ENCODE measurements around the gene RNPC3.

Gene RNPC3, protein sequence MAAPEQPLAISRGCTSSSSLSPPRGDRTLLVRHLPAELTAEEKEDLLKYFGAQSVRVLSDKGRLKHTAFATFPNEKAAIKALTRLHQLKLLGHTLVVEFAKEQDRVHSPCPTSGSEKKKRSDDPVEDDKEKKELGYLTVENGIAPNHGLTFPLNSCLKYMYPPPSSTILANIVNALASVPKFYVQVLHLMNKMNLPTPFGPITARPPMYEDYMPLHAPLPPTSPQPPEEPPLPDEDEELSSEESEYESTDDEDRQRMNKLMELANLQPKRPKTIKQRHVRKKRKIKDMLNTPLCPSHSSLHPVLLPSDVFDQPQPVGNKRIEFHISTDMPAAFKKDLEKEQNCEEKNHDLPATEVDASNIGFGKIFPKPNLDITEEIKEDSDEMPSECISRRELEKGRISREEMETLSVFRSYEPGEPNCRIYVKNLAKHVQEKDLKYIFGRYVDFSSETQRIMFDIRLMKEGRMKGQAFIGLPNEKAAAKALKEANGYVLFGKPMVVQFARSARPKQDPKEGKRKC

DNA sequence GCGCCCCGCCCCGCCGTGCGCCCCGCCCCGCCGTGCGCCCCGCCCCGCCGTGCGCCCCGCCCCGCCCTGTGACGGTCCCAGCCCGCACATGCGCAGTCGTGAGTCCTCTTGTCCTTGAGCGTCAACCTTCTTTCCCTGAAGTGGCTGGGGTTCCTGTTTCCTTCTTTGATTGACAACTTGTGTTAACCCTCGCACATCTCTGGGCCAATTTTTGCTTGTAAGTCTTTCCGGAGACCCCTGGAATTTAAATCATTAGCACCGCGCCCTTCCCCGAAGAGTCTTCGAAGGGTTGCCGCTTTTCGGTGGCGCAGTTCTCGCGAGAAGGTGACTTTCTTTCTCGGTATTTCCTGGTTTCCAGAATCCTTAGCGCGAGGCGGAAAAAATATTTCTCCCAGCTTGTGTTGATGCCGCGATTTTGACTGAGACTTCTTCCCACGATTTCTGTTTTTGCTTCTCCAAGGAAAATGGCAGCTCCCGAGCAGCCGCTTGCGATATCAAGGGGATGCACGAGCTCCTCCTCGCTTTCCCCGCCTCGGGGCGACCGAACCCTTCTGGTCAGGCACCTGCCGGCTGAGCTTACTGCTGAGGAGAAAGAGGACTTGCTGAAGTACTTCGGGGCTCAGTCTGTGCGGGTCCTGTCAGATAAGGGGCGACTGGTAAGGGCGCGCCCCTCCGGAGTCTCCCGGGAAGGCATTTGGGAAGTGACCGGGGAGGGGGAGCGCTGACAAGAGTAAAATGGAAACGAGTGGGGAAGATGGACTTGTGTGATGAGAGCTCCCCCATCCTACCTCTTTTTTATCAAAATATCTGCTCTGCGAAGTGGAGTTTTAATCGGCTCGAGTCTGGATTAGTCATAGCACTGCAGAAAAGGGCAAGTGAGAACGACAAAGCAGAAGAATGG is at the start of gene RNPC3:
RNPC3 (plus strand) TSS at position 93 of the 901 bp plus-strand sequence; CDS start at position 465, 372 bp downstream.
- DNase-seq (ENCODE audit: low read depth), result peak; percentile 94

DNA sequence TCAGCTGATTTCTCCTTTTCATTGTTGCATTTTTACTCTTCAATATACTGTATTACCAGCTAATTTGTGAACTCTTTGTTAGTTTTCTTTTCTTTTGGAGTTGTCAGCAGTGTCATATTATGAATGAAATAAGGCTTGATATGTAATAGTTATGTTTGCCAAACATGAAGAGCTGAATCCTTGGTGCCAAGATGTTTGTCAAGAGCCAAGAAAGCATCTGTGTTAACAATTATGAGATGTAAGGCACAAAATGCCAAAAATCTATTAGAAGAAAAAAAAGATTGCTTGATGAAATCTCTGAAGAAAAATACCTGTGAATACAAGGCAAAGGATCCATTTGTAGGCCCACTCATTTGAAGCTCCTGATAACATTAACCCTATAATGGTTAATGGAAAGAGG is 48.4 kb upstream of the RNPC3 start:
- DNase-seq (ENCODE audit: low read depth), result no peak

GRCh38 chr1:103489935-103490334 is 35.6 kb upstream of the RNPC3 start:
- DNase-seq (ENCODE audit: low read depth), result peak; percentile 35

GRCh38 chr1:103492003-103492625 is 33.4 kb upstream of the RNPC3 start:
- no peak for DNase-seq (ENCODE audit: low read depth)

DNA sequence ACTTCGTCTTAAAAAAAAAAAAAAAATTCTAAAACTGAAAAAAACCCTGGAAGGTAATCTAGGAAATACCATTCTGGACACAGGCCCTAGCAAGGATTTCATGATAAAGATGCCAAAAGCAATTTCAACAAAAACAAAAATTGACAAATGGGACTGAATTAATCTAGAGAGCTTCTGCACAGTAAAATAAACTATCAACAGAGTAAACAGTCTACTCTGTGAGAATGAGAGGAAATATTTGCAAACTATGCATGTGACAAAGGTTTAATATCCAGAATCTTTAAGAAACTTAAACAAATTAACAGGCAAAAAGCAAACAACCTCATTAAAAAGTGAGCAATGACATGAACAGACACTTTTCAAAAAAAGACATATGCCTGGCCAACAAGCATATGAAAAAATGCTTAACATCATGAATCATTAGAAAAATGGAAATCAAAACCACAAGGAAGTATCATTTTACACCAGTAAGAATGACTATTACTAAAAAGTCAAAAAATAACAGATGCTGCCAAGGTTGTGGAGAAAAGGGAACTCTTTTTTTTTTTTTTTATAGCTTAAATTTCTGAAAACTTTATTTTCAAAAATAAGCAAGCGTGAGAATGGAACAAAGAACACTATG is 29.4 kb upstream of the RNPC3 start:
- peak; percentile 72 for DNase-seq (ENCODE audit: low read depth)

DNA sequence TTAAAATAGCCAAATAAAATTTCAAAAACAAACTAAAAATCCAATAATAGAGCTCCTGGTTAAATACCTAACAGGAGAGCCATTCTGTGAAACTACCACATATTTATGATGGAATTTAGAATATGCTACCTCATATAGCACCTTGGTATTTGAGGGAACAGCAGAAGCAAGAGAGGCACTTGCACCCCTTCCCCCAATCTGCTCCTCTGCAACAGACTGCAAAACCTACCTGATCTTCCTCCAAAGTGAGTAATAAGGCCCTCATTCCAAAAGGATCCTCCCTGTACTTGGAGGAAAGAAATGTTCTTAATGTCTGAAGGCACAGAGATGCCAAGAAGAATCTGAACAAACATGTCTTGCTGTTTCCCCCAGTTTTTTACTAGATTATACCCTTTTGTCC is 28.1 kb upstream of the RNPC3 start:
- DNase-seq (ENCODE audit: low read depth), result no peak

DNA sequence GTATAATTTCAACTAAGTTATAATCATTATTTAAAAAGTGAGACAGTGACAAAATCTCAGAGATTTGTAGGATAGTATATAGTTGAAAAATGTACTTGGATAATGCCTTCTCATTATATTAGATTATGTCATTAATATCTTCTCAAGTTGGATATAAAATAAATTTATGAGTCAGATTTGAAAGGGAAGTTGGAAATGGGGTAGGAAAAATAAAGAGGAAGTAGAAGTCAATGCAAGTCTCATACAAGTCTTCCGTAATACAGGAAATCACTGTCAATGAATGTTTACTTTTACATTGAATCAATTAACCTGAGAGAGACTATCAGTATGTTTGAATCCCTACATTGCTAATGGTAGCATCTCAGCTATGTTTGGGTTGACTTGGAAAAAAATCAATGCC is 16.2 kb upstream of the RNPC3 start:
- no peak for DNase-seq (ENCODE audit: low read depth)

DNA sequence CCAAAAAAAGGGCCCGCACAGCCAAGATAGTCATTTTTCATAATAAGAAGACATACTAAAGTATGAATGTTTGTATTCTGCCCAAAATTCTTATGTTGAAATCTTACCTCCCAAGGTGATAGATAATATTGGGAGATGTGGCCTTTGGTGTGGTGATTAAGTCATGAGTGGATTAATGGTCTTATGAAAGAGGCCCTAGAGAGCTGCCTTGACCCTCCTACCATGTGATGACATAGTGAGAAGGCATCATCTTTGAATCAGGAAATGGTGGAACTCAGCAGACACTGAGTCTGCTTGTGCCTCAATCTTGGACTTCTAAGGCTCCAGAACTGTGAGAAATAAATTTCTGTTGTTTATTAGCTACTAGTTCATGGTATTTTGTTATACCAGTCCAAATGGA is 11.8 kb upstream of the RNPC3 start:
- DNase-seq (ENCODE audit: low read depth), result peak; percentile 7

DNA sequence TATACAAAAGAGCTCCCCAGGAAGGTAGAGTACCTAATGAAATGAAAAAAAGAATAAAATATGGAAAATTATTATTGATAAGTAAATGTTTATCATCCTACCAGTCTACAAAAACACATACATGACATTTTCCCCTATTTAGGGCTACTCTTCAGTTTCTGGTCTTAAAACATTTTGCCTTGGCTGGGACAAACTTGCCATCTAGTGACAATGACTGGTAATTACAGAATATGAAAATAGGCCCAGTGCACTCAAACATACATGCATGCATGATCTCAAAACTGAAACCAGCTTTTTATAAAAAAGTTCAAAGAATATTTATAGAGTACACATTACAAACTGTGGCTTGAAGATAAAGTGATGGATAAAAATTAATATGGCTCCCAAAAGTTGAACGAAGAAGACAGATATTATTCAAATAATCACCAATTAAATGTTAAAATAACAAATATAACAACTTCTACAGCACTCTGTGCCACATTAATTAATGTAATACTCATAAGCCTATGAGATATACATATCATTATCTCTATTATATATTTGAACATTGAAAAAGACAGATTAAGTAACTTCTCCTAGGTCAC is 10.5 kb upstream of the RNPC3 start:
- peak; percentile 66 for DNase-seq (ENCODE audit: low read depth)

DNA sequence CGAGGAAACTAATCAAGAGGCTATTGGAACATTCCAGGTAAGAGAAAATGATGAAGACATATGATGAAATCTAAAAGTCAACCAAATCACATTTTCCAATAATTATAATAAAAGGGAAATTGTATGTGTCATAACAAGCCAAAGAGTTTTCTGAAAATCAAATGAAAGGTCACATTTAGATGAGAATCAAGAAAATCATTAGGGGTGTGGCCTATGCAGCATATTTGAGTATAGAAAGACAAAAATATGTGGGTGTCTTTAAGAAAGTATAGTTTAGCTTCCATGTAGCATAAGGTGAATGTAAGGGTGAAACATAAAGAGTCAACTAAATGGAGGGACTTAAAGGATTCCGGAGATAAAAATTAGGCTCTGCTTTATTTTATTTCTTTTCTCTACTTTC is 9.2 kb upstream of the RNPC3 start:
- no peak for DNase-seq (ENCODE audit: low read depth)

- peak; percentile 9 for DNase-seq (ENCODE audit: low read depth)
Measured at GRCh38 chr1:103516693-103517092, 8.8 kb upstream of the RNPC3 start.

DNA sequence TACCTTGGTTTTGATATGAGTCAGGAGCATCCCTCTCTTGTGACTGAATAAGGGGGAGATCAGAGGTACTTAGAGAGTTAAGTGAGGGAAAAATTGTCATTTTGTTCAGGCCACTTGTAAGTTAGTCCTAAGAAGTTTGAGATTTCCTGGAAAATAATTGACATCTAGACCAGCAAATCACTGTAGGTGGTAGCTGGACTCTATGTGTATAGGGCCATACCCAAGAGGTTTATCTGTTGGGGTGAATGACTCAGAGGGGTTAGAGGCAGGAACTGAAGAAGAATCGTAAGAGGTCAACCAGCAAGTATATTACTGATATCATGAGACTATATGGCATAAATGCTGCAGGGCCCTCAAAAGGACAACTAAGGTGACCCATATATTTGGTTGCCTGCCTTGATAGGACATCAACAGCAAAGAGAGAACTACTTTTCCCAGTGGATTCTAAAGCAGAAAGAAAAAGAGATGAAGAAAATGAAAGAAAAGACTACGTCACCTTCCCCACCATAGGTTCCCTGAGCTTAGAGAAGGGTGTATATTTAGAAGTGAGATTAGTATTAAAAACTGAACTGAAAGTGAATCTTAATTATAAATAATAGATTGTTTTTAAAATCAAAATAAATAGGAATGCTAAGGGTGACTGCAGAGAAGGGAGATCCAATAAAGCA is 8.0 kb upstream of the RNPC3 start:
- peak; percentile 22 for DNase-seq (ENCODE audit: low read depth)

DNA sequence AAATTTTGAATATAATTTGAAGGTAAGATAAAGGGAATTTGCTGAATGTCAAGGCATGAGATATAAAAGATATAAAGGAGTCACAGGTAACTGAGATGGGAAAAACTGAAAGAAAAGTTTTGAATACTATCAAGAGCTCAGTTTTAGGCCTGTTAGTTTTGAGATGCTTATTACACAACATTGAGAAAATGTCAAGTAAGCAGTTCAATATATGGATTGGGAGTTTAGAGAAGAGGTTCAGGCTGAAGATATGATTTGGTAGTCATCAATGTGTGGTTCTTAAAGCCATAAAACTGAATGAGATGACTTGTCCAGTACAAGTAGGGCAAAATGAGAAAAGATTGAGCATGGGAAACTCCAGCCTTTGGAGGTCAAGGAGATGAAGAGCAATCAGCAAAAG is 4.7 kb upstream of the RNPC3 start:
- DNase-seq (ENCODE audit: low read depth), result no peak

GRCh38 chr1:103523346-103523745 is 2.2 kb upstream of the RNPC3 start:
- no peak for DNase-seq (ENCODE audit: low read depth)

GRCh38 chr1:103525114-103525606 is 339 bp upstream of the RNPC3 start:
- peak; percentile 63 for DNase-seq (ENCODE audit: low read depth)

- DNase-seq (ENCODE audit: low read depth), result no peak
Measured at GRCh38 chr1:103527331-103527730, 1.8 kb downstream of the RNPC3 start.

GRCh38 chr1:103529746-103530145 is 4.2 kb downstream of the RNPC3 start:
- DNase-seq (ENCODE audit: low read depth), result no peak

- no peak for DNase-seq (ENCODE audit: low read depth)
Measured at GRCh38 chr1:103538226-103538625, 12.7 kb downstream of the RNPC3 start.

DNA sequence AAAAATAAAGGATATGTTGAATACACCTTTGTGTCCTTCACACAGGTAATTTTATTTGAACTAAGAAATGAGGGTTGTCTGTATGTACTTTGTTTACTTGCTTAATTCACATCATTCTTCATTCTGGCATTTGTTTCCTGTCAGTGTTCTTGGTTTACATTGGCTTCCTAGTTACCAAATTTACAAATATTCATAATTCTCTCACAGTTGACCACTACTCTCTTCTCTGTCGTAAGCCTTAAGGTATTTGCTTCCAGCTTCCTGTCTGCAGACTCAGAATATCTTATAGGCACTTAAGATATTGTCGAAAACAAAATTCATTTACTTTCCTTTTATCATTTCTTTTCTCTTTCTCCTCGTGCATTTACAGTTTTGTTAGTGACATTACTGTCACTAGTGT is 15.9 kb downstream of the RNPC3 start:
- DNase-seq (ENCODE audit: low read depth), result no peak

DNA sequence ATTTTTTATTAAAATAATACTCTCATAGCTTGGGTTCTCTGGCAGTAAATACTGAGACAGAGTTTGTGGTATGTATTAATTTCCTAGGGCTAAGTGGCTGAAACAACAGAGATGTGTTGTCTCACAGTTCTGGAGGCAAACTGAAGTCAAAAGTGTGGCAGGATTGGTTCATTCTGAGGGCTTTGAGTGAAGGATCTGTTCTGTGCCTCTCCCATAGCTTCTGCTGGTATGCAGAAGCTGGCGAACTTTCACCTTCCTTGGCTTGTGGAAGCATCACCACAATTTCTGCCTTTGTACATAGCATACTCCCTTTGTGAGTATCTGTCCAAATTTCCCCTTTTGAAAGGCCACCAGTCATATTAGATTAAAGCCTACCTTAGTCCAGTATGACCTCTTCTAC is 21.0 kb downstream of the RNPC3 start:
- no peak for DNase-seq (ENCODE audit: low read depth)

DNA sequence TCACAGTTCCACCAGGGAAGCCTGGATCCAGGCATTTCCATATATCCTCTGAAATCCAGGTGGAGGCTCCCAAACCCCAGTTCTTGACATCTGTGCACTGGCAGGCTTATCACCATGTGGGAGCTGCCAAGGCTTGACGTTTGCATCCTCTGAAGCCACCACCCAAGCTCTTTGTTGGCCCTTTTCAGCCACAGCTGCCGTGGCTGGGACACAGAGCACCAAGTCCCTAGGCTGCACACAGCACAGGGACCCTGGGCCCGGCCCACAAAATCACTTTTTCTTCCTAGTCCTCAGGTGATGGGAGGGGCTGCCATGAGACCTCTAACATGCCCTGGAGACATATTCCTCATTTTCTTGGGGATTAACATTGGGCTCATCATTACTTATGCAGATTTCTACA is 22.3 kb downstream of the RNPC3 start:
- no peak for DNase-seq (ENCODE audit: low read depth)
